Stimulated activated CD4-positive, alpha-beta T cell treated with anti-CD3 and anti-CD28 coated beads, Interleukin-15, amount 100 ng/mL, for 1 hour (primary cell): ENCODE results near the gene SLC6A20.

Source experiments
- DNase-seq, 2 donors: peaks; one replicate each; pipeline ENCODE4 v3.0.0-alpha.2; 2020; ENCODE audit warnings: low read depth in 1 of 2, low spot score in 1 of 2

The SLC6A20 gene

DNA sequence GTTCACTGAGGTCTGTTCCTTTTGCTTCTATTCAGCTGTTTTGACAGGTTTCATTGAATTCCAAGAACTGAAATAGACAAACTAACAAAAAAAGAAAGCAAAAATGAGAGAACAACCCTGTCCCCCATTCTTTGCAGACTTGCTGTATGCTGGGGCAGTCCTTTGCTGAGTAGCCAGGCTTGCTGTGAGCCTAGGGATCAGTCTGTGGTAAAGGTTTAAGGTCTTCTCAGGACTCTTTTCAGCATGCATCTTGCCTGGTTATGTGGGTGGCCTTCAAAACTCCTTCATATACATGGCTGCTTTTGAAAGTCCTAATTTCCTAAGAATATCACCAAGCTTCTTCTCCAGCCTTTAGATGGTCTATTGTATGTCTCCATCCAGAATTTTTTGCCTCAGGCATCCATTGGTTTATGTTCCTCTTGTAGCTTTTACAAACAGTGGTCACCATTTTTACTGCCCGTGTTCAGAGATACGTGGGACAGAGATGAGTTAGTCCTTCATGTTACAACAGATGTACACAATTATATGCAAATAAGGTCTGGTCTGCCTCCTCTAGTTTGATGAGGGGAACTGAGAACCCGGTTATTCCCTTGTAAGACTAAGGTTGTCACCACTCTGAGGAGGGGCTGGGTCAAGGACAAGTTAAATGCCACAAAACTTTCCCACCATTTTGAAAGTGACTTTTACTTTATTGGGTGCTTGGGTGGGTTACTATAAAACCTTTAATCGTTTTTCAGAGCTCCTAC is 65.8 kb downstream of the SLC6A20 start:
- no peak for DNase-seq

DNA sequence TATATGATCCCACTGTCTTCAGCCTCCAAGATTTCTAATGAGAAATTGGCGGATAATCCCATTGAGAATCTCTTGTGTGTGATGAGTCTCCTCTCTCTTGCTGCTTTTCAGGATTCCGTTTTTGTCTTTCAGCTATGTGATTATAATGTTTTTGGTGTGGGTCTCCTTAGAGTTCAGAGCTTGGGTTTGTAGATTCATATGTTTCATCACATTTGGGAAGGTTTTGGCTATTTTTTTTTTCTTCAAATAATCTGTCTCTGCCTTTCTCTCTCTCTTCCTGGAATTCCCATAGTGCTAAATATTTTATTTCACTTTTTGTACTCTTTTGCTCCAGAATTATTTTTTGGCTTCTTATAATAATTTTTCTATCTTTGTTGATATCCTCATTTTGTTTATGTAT is 66.7 kb downstream of the SLC6A20 start:
- DNase-seq: no peak

DNA sequence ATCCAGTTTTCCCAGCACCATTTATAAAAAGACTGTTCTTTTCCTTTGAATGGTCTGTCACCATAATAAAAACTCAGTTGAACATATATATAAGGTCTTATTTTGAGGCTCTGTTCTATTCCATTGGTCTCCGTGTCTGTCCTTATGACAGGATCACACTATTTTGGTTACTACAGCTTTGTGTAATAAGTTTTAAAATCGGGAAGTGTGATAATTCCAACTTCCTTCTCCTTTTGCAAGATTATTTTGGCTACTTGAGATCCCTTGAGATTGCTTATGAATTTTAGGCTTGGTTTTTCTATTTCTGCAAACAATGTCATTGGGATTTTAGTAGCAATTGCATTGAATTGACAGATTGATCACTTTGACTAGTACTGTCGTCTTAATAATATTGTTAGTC is 71.4 kb downstream of the SLC6A20 start:
- no peak for DNase-seq

DNA sequence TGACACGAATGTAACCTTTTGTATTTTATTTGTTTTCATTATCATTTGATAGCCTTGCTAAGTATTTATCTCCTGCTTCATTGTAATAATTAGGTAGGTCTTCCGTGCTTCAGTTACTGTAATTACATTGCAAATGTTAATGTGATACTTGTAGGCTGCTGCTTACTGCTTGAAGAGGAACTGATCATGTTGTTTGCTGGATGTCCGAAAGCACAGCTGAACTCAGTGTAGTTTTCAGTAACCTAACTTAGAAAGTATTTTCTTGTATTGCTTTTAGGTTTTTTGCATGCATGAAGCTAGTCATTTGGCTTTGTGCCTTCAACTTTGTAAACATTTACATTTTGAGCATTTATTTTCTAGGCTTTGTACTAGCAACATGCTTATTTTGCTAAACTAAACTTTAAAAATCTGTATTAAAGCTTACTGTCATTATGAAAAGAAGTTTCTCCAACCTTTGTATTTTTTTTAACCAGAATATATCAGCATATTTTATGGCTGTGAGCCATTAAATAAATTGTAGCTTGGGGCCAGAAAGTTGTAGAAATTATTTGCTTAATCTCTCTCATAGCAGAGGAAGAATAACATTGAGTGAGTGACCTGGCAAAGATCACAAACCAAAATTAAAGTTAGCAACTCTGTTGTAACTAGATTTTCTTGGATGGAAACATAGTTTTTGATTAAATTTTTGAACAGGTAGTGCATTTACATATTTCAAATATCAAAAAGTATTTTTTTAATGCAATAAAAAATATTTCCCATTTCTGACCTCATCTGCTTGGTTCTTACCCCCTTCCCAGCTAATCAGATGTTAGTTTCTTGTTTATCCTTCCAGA is 76.5 kb downstream of the SLC6A20 start:
- no peak for DNase-seq

DNA sequence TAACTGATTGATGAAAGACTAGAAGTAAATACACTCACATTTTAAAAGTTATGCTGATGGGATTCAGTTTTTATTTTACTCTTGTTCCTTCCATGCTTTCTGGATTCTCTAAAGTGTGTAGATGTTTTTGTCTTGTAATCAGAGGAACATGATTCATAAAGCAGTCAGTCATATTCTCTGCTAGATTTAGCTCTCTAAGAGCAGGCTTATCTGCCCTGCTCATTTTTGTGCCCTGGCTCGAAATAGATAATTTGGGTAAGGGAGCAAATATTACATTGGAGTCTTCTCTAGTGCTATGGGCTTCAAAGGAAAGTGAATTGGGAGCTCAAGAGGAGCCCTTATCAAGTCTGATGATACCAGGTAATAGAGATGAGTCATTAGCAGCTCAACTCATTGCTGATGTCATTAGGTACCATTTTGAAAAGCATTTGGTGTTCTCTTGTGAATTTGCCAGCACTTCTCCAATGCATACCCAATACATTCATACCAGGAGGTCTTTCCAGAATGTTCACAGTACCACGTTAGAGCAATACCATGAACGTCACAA is 79.5 kb downstream of the SLC6A20 start:
- DNase-seq: no peak

DNA sequence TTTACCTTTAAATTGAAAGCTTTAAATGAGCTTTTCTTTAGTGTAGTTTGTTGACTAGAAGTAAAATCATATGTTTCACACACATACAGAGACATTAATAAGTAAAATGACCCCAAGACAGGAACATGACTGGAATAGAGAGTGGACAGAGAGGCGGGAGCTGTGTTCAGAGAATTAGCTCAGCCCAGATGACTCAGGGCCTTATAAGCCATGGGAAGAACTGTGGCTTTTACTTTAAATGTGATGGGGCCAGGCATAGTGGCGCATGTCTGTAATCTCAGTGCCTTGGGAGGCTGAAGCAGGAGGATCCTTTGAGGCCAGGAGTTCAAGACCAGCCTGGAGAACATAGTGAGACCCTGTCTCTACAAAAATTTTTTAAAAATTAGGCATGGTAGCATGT is 80.4 kb downstream of the SLC6A20 start:
- no peak for DNase-seq

DNA sequence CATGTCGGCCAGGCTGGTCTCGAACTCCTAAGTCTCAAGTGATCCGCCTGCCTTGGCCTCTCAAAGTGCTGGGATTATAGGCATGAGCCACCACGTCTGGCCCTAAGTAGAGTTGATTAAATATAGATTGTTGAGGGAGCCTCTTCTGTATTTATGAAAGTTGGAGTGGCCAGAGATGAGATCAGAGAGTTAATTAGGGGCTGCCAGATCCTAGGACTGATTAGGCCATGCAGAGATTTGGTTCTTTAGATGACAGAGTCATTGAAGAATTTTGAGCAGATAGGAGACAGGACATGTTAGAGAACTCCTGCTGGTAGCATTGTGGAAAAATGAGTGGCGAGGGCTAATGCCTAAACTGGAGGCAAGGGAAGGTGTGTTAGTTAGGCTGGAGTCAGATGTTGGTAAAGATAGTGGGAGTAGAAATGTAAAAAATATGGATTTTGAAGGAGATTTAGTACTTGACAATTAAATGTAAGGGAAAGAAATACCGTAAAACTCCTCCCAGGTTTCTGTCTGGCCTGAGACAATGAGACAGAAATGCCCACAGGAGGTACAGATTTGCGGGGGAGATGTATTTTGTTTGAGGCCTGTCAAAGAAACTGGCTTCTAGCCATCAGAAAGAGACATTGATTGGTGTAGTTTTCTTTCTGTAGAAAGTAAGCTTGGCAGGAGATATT is 83.8 kb downstream of the SLC6A20 start:
- DNase-seq: no peak

DNA sequence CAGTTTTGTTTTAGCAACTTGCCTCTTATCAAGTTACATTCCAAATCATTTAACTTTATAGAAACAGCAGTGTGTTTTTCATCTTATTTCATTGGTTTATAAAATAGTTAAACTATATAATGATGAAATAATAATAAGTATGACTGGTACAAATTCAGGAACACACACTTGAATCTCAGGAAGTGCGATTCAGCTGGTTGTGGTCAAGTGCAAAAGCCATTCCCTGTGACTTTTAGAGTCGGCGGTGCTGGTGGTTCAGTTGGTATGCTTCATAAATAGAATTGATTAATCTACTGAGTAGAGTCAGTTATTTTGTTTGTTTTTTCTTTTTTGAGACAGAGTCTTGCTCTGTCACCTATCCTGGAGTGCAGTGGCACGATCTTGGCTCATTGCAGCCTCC is 84.4 kb downstream of the SLC6A20 start:
- DNase-seq: no peak

DNA sequence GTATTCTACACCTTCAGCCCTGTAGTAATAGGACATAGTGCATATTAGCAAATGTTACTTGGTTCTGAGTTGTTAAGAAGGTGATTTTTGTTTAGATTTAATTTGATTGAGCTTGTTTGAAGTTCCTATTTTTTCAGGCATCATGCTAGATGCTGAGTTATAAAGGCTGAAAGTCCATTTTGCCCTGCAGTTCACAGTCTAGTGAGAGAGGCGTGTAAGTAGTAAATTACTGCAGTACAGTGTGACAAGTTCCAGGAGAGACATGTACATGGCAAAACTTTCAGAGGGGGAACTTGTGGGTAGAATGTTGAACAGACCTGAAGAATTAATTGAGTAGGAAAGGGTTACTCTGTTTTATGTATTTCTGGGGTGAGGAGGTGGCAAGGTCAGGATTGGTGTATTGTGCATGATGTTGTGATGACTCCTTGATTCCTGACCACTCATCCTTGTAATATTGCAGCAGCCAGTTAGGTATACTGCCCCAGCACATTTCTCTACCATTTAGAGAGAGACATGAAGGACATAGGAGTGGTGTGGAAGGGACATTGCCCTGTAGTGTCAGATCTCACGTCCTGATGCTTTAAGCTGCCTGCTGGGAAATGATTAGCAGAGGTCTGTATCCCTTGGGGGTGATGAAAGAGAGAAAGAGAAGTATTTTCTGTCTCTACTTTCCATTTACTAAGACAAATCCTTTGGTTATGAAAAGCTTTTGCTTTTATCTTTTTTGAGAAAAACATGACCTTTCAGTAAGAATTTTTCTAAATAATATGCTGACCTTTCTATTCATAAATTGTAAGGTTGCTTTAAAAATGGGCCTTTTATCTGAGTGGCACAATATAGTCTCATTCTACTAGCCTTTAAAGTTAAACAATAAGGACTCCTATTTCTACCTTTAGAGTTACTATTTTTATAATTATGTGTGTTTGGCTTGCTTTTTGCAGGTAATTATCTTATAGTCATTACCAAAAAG is 90.2 kb downstream of the SLC6A20 start:
- DNase-seq: no peak
